HK-2 (cell line): ENCODE measurements around the gene ABHD3.
"Not testable (repeated sequence)": the region's sequence is repeated elsewhere in the genome, so short reads cannot be mapped to it uniquely, and the experiment has no call there.

Experiments
- DNase-seq: peaks from one replicate; pipeline ENCODE4 v3.0.0-alpha.2; 2018; ENCODE audit not compliant: unreplicated experiment

Gene ABHD3

DNA sequence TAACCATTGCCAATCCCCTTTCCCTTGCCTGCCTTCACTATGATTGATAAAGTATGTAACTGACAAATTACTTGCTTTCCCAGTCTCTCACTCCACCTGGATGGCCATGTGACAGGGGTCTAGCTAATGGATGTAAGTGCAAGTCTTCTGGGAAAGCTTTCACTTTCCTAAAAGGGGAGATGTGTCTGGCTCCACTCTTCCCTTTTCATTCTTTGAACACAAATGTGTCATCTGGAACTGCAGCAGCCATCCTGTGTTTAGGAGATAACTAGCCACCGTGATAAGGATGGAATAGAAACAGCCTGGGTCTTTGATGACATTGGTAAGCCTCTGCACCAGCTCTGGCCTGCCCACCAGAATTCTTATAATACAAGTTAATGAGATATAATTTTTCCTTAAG, 54.3 kb downstream of the ABHD3 start:
- no peak for DNase-seq

DNA sequence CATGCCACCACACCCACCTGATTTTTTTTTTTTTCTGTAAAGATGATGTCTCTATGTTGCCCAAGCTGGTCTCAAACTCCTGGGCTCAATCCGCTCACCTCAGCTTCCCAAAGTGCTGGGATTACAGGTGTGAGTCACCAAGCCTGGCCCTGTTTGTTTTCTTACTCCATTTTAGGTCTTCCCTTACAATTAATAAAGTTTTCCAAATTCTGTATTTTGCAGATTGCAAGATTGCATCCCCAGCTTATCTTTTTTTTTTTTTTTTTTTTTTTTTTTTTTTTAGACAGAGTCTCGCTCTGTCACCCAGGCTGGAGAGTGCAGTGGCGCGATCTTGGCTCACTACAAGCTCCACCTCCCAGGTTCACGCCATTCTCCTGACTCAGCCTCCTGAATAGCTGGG, 64.2 kb downstream of the ABHD3 start:
- DNase-seq: not testable (repeated sequence)

DNA sequence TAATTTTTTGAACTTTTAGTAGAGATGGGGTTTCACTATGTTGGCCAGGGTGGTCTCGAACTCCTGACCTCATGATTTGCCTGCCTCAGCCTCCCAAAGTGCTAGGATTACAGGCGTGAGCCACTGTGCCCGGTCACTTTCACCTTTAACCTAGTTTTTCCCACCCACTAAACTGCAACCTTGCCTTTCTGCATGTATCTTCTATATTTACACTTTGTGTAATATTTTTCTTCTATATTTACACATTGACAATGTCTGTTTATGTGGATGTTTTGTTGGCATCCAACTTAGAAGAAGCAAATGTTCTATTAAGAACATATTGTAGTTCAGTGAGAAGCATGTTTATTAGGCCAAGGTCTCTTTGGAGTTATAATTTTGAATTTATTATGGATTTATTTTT, 65.8 kb downstream of the ABHD3 start:
- no peak for DNase-seq

DNA sequence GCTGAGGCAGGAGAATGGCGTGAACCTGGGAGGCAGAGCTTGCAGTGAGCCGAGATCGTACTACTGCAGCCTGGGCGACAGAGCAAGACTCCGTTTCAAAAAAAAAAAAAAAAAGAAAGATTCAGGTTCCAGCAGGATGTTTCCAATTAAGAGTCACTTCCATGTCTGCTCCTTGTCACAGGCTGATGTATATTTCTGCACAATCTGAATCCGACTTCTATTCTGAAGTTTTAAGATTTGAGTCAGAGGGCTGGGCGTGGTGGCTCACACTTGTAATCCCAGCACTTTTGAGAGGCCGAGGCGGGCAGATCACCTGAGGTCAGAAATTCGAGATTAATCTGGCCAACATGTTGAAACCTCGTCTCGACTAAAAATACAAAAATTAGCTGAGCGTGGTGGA, 67.8 kb downstream of the ABHD3 start:
- DNase-seq: no peak

DNA sequence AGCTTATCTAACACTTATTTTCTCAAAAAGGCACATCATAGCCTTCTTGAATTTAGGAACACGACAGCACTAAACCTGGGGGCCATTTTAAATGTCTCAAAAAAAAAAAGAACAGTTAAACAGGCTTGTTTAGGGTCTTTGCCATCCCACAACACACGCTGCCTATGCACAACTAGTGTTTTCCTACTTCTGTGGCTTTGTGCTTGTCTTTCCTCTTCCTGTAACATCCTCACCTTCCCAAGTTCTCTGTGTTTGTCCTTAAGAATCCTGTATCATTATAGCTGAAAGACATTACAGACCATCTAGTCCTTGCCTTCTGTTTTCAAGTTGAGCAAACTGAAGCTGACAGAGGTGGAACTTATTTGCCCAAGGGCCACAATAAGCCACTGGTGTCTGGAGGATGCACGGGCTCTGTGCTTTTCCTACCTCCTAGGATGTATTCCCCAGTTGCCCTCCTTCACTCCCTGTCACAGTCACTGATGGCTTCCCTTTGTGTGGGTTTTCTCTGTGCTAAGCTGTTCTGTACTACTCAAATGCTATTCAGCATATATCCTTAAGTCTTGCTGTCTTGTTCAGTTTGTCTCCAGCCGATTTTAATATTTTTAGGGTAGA, 69.9 kb downstream of the ABHD3 start:
- no peak for DNase-seq

DNA sequence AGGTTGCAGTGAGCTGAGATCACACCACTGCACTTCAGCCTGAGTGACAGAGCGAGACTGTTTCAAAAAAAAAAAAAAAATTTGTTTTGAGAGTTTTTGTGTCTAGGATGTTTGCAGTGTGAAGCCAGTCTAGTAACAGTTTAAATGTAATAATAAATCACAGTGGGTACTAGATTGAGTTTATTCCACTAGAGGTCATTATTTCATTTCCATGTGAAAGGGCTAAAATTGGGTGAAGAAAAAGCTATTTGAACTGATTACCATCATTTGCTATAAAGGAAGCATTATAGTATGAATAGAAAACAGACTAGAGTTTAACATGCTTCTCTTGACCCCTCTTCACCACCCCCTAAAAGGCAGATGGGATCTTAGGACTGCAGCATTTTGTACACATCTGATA, 72.2 kb downstream of the ABHD3 start:
- no peak for DNase-seq

DNA sequence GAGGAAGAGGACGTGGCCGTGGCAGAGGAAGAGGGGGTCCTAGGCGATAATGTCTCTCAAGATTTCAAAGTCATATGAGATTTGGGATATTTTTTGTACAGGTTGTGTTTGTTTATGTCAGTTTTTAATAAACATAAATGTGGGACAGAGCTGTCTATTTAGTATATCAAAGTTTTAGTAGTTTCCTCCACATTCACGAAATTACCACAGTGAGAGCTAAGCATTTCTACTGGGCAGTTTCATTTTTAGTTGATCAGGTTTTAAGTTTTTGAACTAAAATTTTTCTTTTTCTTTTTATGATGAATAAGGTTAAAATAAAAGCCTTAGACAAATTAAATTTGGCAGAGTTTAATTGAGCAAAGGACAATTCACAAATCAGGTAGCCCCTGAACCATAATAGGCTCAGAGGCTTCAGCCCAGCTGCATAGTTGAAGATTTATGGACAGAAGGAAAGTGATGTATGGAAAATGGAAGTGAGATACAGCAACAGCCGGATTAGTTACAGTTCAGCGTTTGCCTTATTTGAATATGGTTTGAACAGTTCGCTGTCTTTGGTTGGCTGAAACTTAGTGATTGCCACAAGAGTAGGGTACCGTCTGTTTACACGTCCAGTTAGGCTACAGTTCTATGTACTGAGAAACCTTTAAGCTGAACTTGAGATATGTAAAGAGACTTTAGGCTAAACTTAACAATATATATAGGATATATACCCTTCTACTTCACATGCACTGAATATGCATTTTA, 75.3 kb downstream of the ABHD3 start:
- no peak for DNase-seq

DNA sequence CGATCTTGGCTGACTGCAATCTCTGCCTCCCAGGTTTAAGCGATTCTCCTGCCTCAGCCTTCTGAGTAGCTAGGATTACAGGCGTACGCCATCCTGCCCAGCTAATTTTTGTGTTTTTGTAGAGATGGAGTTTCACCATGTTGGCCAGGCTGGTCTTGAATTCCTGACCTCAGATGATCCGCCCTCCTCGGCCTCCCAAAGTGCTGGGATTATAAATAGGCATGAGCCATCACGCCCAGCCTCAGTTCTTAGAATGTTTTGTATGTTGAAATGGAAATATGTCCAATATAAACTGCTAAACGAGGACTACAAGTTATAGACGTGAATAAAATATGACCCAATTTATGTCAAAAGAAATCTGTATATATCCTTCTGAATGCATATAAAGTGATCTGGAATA, 82.9 kb downstream of the ABHD3 start:
- not testable (repeated sequence) for DNase-seq

DNA sequence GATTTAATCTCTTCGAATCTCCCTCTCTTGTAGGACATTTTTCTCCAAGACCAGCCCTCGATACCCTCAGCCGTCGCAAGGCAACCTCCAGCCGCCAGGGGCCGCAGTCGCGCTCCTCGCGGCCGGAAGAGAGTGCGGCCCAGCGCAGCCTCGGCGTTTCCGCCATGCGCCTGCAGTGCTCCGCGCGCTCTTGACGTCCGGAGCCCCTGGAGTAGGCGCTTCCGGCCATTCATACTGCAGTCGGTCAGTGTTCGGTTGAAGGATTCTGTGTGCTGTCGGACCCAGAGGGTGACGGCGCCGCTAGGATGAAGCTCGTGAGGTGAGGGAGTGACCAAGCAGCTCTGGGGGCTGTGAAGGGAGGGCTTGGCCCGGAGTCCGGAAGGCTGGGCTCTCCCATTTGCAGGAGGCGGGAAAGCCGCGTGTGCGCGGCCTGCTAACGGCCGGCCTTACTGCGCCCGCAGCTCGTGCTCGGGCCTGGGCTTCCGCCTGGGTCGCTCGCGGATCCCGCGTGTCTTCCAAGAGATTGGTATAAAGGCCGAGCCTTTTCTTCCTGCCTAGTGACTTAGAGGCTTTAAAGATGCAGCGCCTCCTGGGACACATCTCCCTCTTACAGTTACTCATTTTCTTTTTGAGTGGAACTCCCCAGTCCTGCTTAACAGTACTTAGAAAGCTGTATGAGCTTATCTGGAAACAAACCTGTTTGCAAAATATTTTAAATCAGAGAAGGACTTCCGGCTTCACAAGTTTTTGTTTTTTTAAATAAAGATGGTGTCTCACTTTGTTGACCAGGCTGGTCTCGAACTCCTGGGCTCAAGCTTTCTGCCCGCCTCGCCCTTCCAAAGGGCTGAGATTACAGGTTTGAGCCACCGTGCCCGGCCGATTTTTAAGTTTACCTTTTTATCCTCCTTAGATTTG, 92.2 kb downstream of the ABHD3 start, which contains the start of gene SNRPD1:
Gene SNRPD1 (plus strand): TSS at position 190 of the 915 bp plus-strand sequence. CDS start 116 bp downstream, at position 306.
- DNase-seq: peak; percentile 85

DNA sequence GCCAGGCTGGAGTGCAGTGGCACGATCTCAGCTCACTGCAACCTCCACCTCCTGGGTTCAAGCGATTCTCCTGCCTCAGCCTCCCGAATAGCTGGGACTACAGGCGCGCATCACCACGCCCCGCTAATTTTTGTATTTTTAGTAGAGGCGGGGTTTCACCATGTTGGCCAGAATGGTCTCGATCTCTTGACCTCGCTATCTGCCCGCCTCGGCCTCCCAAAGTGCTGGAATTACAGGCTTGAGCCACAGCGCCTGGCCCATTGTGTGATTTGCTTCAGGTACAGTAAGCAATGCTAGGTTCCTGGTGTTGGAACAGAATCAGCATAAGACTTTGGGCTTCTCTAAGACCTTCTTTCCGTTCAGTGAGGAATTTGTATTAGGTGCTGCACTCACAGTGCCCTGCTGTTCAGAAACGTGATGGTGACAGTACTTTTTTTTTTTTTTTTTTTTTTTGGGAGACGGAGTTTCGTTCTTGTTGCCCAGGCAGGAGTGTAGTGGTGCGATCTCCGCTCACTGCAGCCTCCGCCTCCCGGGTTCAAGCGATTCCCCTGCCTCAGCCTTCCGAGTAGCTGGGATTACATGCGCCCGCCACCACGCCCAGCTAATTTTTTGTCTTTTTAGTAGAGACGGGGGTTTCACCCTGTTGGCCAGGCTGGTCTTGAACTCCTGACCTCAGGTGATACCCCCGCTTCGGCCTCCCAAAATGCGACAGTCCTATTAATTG, 93.0 kb downstream of the ABHD3 start:
- DNase-seq: not testable (repeated sequence)

DNA sequence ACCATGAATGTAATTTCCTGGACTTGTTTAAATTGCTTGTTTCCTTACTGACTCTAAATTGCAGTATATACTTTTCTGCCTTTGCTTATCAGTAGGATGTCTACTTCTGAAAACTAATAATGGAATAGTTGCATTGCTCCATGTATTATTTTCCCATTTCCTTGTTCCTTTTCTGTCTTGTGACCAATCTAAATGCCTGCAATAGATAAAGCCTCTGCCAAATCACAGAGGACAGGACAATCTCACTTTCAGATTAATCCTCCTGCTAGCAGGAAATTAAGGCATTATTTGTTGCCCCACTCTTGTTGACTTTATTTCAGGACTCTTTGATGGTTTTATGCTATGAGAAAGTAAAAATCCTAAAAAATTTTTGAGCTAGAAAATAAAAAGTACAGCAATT, 99.4 kb downstream of the ABHD3 start:
- no peak for DNase-seq

DNA sequence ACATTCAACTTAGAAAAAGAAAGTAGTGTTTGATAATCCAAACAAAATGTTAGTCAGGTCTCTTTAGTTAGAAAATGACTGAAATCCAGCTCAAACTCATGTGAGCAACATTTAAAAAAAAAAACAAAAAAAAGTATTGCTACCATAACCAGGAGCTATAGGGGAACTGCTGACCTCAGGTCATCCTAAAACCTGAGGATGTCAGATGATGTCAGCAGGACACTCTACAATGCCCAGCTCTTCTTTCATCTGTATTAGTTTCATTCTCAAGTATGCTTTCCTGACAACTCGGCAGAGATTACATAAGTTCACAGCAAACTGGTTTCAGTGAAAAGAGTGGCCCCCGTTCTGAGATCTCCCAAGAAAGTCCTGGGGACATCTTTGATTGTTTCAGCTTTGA, 99.9 kb downstream of the ABHD3 start:
- no peak for DNase-seq

DNA sequence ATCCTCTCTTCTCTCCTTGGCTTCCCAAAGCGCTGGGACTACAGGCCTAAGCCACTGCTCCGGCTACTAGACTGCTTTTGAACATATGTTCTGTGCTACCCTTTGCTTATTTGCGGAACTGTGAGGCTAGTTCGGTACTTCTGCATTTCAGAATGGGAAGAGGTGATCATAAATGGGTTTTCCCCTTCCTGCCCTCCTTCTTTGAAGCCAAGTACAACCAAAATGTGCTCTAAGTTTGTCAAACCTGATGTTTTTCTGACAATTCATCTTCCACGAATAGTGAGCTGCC, 102.3 kb downstream of the ABHD3 start:
- DNase-seq: no peak
